SK-N-SH (cell line): Measurements from ENCODE around the gene ABR. TPM values are rescaled to one million over a fixed set of nuclear protein-coding genes. Genes with fewer than 3 reads are reported as not detected.

ENCODE experiments used
- CTCF ChIA-PET: fragments of 300-600, 350-600 bp; formaldehyde crosslinking; extraction: SDS; loops from one replicate; lab custom pipeline; 2021; lab: Yijun Ruan, JAX
- POLR2A ChIA-PET: fragments of 350-600 bp; sonication (Branson Sonifier 250); formaldehyde crosslinking; extraction: SDS; loops from one replicate; lab custom pipeline; 2020; ENCODE audit warnings: antibody characterized with exemption, inconsistent platforms; lab: Yijun Ruan, JAX
- DNase-seq: peaks from one replicate; pipeline ENCODE4 v3.0.0; 2012
- H2AFZ ChIP-seq: fragments of 200-600 bp; sonication (generic); 2 replicates; pipeline ENCODE4 v1.8.1; 2016; ENCODE audit warnings: antibody characterized with exemption, mild to moderate bottlenecking, low read depth
- H3F3A ChIP-seq: fragments of 200-600 bp; sonication (generic); replicated peaks from 2 replicates; pipeline ENCODE3; 2016; ENCODE audit warnings: antibody characterized with exemption, mild to moderate bottlenecking; ENCODE audit not compliant: insufficient read depth
- H3K27ac ChIP-seq, 2 experiments: fragments of 200-500 bp in 1 of 2; fragments of 200-600 bp in 1 of 2; sonication (Bioruptor generic) in 1 of 2; sonication (generic), shearing (Covaris generic) in 1 of 2; 2 replicates each; pipeline versions ENCODE4 v1.5.1 to v1.6.1; 2014 to 2016; ENCODE audit warnings: low read depth in 2 of 2, inconsistent platforms in 1 of 2, low read length in 1 of 2, mild to moderate bottlenecking in 1 of 2, mixed read lengths in 1 of 2
- H3K27me3 ChIP-seq: fragments of 200-600 bp; sonication (generic), shearing (Covaris generic); 2 replicates; pipeline ENCODE4 v1.6.1; 2016; ENCODE audit warnings: mixed run types; ENCODE audit not compliant: insufficient read depth
- H3K36me3 ChIP-seq, 2 experiments: fragments of 200-500 bp in 1 of 2; fragments of 200-600 bp in 1 of 2; sonication (Bioruptor generic) in 1 of 2; sonication (generic) in 1 of 2; replicated peaks in 1 of 2; 2 replicates each; pipeline versions ENCODE3 to v1.5.1; 2014 to 2016; ENCODE audit warnings: low read length in 1 of 2, mild to moderate bottlenecking in 1 of 2; ENCODE audit not compliant: insufficient read depth in 2 of 2, control insufficient read depth in 1 of 2
- H3K4me1 ChIP-seq, 2 experiments: fragments of 200-500 bp in 1 of 2; fragments of 200-600 bp in 1 of 2; sonication (Bioruptor generic) in 1 of 2; sonication (generic), shearing (Covaris generic) in 1 of 2; 2 replicates each; pipeline versions ENCODE4 v1.5.1 to v1.6.1; 2014 to 2016; ENCODE audit warnings: low read depth in 1 of 2, low read length in 1 of 2, mixed run types in 1 of 2; ENCODE audit not compliant: insufficient read depth in 2 of 2, control insufficient read depth in 1 of 2
- H3K4me2 ChIP-seq: fragments of 200-600 bp; sonication (generic), shearing (Covaris generic); 2 replicates; pipeline ENCODE4 v1.6.1; 2017; ENCODE audit warnings: mixed run types
- H3K4me3 ChIP-seq, 2 experiments: fragments of 200-500 bp in 1 of 2; fragments of 200-600 bp in 1 of 2; sonication (Bioruptor generic) in 1 of 2; sonication (generic), shearing (Covaris generic) in 1 of 2; 2 replicates each; pipeline versions ENCODE4 v1.5.1 to v1.8.1; 2014 to 2016; ENCODE audit warnings: low read depth in 2 of 2, inconsistent platforms in 1 of 2, low read length in 1 of 2, mild to moderate bottlenecking in 1 of 2, mixed read lengths in 1 of 2, moderate library complexity in 1 of 2
- H3K79me2 ChIP-seq: fragments of 200-600 bp; sonication (generic); 2 replicates; pipeline ENCODE4 v1.8.1; 2017; ENCODE audit warnings: mild to moderate bottlenecking; ENCODE audit not compliant: insufficient read depth
- H3K9ac ChIP-seq: fragments of 200-600 bp; sonication (generic); 2 replicates; pipeline ENCODE4 v1.6.1; 2017; ENCODE audit warnings: mixed run types
- H3K9me2 ChIP-seq: fragments of 200-600 bp; sonication (generic); 2 replicates; pipeline ENCODE4 v1.6.1; 2017; ENCODE audit warnings: mixed run types
- H3K9me3 ChIP-seq: fragments of 200-600 bp; sonication (generic); 2 replicates; pipeline ENCODE4 v1.6.1; 2017; ENCODE audit warnings: mixed run types, mild to moderate bottlenecking, moderate library complexity
- H4K20me1 ChIP-seq: fragments of 200-600 bp; sonication (generic); 2 replicates; pipeline ENCODE4 v1.6.1; 2017; ENCODE audit warnings: mild to moderate bottlenecking, mixed run types; ENCODE audit not compliant: insufficient read depth
- CHD2 ChIP-seq: fragments of 150-350 bp; IDR thresholded peaks from 2 replicates; pipeline ENCODE4 v1.6.1; 2018; ENCODE audit warnings: low read length; ENCODE audit not compliant: partially characterized antibody
- ELF1 ChIP-seq: IDR thresholded peaks from 2 replicates; pipeline ENCODE4 v1.4.0; 2012
- EP300 ChIP-seq, 2 experiments: IDR thresholded peaks; 2 replicates each; pipeline versions ENCODE4 v1.4.0 to v1.6.1; 2012; ENCODE audit warnings: borderline replicate concordance in 1 of 2, low read depth in 1 of 2, low read length in 1 of 2
- FOSL2 ChIP-seq: IDR thresholded peaks from 2 replicates; pipeline ENCODE4 v1.4.0; 2012; ENCODE audit warnings: low read depth, mild to moderate bottlenecking, moderate library complexity, borderline replicate concordance
- FOXJ3 ChIP-seq: sonication (generic); formaldehyde crosslinking; IDR thresholded peaks from 2 replicates; pipeline ENCODE4 v1.5.1; 2020; ENCODE audit warnings: mild to moderate bottlenecking, missing genetic modification reagents
- GABPA ChIP-seq: IDR thresholded peaks from 2 replicates; pipeline ENCODE4 v1.4.0; 2012; ENCODE audit warnings: low read depth, mild to moderate bottlenecking
- JUND ChIP-seq: IDR thresholded peaks from 2 replicates; pipeline ENCODE4 v1.4.0; 2012
- MEF2A ChIP-seq: IDR thresholded peaks from 2 replicates; pipeline ENCODE4 v1.4.0; 2012; ENCODE audit warnings: low read depth, borderline replicate concordance
- MXI1 ChIP-seq: IDR thresholded peaks from 2 replicates; pipeline ENCODE4 v1.6.1; 2012; ENCODE audit warnings: mild to moderate bottlenecking, low read depth, low read length, improper control_type of control experiment
- NFIC ChIP-seq: IDR thresholded peaks from 2 replicates; pipeline ENCODE4 v1.4.0; 2012; ENCODE audit warnings: borderline replicate concordance
- NRF1 ChIP-seq: IDR thresholded peaks from 2 replicates; pipeline ENCODE4 v1.6.1; 2012; ENCODE audit warnings: low read depth, mild to moderate bottlenecking, low read length
- POLR2AphosphoS5 ChIP-seq: IDR thresholded peaks from 2 replicates; pipeline ENCODE4 v1.6.1; 2012; ENCODE audit warnings: low read depth, low read length
- RFX5 ChIP-seq: IDR thresholded peaks from 2 replicates; pipeline ENCODE4 v1.6.1; 2012; ENCODE audit warnings: mild to moderate bottlenecking, improper control_type of control experiment, low read length
- RXRA ChIP-seq: IDR thresholded peaks from 2 replicates; pipeline ENCODE4 v1.4.0; 2012; ENCODE audit warnings: low read depth, mild to moderate bottlenecking, borderline replicate concordance
- SIN3A ChIP-seq: IDR thresholded peaks from 2 replicates; pipeline ENCODE4 v1.6.1; 2012; ENCODE audit warnings: low read depth, mild to moderate bottlenecking, low read length, moderate library complexity, borderline replicate concordance
- SMC3 ChIP-seq: IDR thresholded peaks from 2 replicates; pipeline ENCODE4 v1.6.1; 2012; ENCODE audit warnings: low read depth, low read length, improper control_type of control experiment
- TCF12 ChIP-seq: IDR thresholded peaks from 2 replicates; pipeline ENCODE4 v1.4.0; 2012
- YY1 ChIP-seq: IDR thresholded peaks from 2 replicates; pipeline ENCODE4 v1.4.0; 2012; ENCODE audit warnings: low read depth, mild to moderate bottlenecking
- WGBS: methylation state at CpG from one replicate; pipeline ENCODE4 v1.1.6; 2017; ENCODE audit warnings: low lambda C conversion rate; 5-methylcytosine and 5-hydroxymethylcytosine counted together
- polyA plus RNA-seq, 3 experiments: library from polyadenylated mRNA; depleted of rRNA; stranded (reverse); fragments of >200 nt; gene quantifications; 2 replicates each; pipeline ENCODE4 v1.2.3, GENCODE V29; 2012
- TF ChIP-seq, protein P1 (sequence below): IDR thresholded peaks from 2 replicates; pipeline ENCODE4 v1.4.0; 2012; ENCODE audit warnings: low read depth
- TF ChIP-seq, protein P2 (sequence below): IDR thresholded peaks from 2 replicates; pipeline ENCODE4; 2012
- TF ChIP-seq, protein P3 (sequence below): fragments of 150-350 bp; IDR thresholded peaks from 2 replicates; pipeline ENCODE4 v1.6.1; 2016; ENCODE audit warnings: mild to moderate bottlenecking, low read depth, low read length
- TF ChIP-seq, protein P4 (sequence below): fragments of 150-350 bp; IDR thresholded peaks from 2 replicates; pipeline ENCODE4 v1.6.1; 2017; ENCODE audit warnings: antibody characterized with exemption, low read length, low read depth, borderline replicate concordance

The ABR gene
- polyA plus RNA-seq, 1 of the 3 experiments (the other 2 are of a cell fraction), result 117 TPM

DNA sequence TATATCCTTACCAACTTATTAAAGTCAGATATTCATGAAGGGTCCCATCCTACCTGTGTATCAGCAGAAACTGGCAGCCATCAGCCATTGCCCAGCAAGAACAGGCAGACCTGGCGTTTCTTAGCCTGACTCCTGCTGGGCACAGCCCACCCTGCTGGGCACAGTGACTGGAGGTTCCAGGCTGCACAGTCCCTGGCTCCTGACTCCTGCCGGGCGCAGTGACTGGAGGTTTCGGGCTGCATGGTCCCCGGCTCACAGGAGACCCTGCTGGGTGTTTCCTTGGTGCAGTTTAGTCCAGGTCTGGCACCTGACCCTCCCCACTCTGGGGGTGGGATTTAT, 176.2 kb downstream of the ABR start:
- CTCF ChIA-PET, result interaction anchor here (0.6 to 4.5 kb wide), 3 partner anchors 8 to 52 kb away, joined by 3 to 30 read pairs (median 3); no protein-coding TSS in a partner anchor
- Histone ChIP-seq H3K27ac (peak overlapping the region in 1 of 2 experiments; percentile 84; a peak in 2 of 4 replicates), H3K4me1 (peaks cover 13 to 43% of the 10 kb centered on the region in 2 experiments; a peak in 3 of 4 replicates), H4K20me1 (peaks cover 68% of the 10 kb centered on the region)
- TF ChIP-seq NRF1 (no peak), MEF2A (no peak), FOSL2 (no peak), MXI1 (no peak), RFX5 (no peak), YY1 (no peak), ELF1 (no peak), GABPA (no peak), FOXJ3 (no peak)
- TF ChIP-seq, protein P1, sequence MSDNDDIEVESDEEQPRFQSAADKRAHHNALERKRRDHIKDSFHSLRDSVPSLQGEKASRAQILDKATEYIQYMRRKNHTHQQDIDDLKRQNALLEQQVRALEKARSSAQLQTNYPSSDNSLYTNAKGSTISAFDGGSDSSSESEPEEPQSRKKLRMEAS, result no peak
- TF ChIP-seq, all 33 proteins: peak for 0
- no peak for DNase-seq
- Histone ChIP-seq H3K9me3 (no peaks in the 10 kb centered on the region), H3K9me2 (no peaks in the 10 kb centered on the region), H3K4me3 (no peak overlapping the region), H3K9ac (no peak overlapping the region), H2AFZ (no peak overlapping the region), H3K27me3 (no peaks in the 10 kb centered on the region), H3K36me3 (peaks cover 43 to 65% of the 10 kb centered on the region in 2 experiments), H3K4me2 (peak overlapping the region; percentile 58; the same call in 1 of the 2 replicates), H3F3A (peaks cover 49% of the 10 kb centered on the region), H3K79me2 (peaks cover 8% of the 10 kb centered on the region)
- POLR2A ChIA-PET, result no interaction called here
- WGBS, result 96% methylated on average over 4 of the region's 5 CpGs

DNA sequence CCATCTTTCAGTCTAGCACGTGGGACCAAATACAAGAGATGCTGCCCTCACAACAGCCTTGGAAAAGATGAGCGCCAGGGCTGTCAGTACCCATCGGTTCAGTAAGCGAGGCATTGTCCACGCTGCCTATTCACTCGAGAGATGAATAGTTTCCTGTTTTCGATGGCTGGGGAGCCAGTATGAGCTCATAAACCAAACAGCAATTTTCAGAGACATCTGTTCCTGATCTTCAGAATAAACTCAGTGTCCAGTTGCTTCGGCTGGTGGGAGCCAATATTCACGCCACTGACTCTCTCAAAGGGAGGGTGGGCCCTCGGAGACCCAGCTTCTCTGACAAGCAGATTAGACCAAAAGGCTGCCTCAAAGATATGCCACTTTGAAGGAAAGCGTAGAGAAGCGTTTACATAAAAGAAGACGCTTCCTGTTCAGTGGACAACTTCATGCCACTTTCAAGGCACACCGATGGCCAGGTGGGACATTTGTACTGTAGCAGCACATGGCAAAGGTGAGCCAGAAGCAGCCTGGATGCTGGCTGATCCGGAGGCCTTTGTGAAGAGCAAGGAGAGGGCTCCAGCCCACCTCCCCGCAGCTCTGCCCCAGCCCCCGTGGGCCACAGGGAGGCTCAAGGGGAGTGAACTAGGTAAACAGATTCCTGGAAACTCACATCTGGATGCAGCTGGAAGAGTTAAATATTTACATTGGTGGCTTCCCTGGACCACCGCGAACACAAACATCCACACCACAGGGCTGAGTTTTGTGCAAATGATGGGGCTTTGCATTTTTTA, 176.8 kb downstream of the ABR start:
- DNase-seq, result no peak
- peaks cover 19 to 47% of the 10 kb centered on the region in 2 experiments; a peak in 3 of 4 replicates for H3K4me1 ChIP-seq
- H3K79me2 ChIP-seq, result peaks cover 14% of the 10 kb centered on the region
- peaks cover 53% of the 10 kb centered on the region for H3F3A ChIP-seq
- no peaks in the 10 kb centered on the region for H3K9me3 ChIP-seq
- H2AFZ ChIP-seq, result no peak overlapping the region
- 0 out of 2 replicates have a peak overlapping the region, but pooled peaks have one; percentile 4 for H3K9ac ChIP-seq
- peaks cover 43 to 60% of the 10 kb centered on the region in 2 experiments for H3K36me3 ChIP-seq
- peak overlapping the region; percentile 11 to 84; a peak in 3 of 4 replicates for H3K27ac ChIP-seq
- H3K4me2 ChIP-seq, result peak overlapping the region; percentile 58
- H3K9me2 ChIP-seq, result no peaks in the 10 kb centered on the region
- peaks cover 73% of the 10 kb centered on the region for H4K20me1 ChIP-seq
- POLR2A ChIA-PET, result interaction anchor here (1.1 kb wide), 1 partner anchor 54 kb away, joined by 3 read pairs; no protein-coding TSS in a partner anchor
- H3K4me3 ChIP-seq, result no peak overlapping the region
- CTCF ChIA-PET, result interaction anchor here (0.6 to 4.5 kb wide), 5 partner anchors 9 to 53 kb away, joined by 3 to 30 read pairs (median 3); no protein-coding TSS in a partner anchor
- WGBS, result 57% methylated on average over 17 of the region's 19 CpGs
- no peaks in the 10 kb centered on the region for H3K27me3 ChIP-seq
- peak; percentile 46; the same call in 1 of the 2 replicates for TF ChIP-seq MXI1
- no peak for TF ChIP-seq RXRA
- TF ChIP-seq RFX5, result no peak
- no peak for TF ChIP-seq CHD2
- peak; percentile 93 for TF ChIP-seq TCF12
- TF ChIP-seq YY1, result no peak
- TF ChIP-seq SIN3A, result peak; percentile 81; the same call in 1 of the 2 replicates
- TF ChIP-seq NFIC, result peak; percentile 66
- TF ChIP-seq SMC3, result no peak
- TF ChIP-seq, protein P2, sequence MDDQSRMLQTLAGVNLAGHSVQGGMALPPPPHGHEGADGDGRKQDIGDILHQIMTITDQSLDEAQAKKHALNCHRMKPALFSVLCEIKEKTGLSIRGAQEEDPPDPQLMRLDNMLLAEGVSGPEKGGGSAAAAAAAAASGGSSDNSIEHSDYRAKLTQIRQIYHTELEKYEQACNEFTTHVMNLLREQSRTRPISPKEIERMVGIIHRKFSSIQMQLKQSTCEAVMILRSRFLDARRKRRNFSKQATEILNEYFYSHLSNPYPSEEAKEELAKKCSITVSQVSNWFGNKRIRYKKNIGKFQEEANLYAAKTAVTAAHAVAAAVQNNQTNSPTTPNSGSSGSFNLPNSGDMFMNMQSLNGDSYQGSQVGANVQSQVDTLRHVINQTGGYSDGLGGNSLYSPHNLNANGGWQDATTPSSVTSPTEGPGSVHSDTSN, result peak; percentile 90
- TF ChIP-seq FOSL2, result peak; percentile 21; the same call in 1 of the 2 replicates
- TF ChIP-seq EP300 (IDR thresholded peaks at IDR 0.05; ENCODE audit: borderline replicate concordance in 1 of 2, low read depth in 1 of 2, low read length in 1 of 2), result peak; percentile 14 to 40; a peak in 2 of 4 replicates
- TF ChIP-seq POLR2AphosphoS5, result 0 out of 2 replicates have a peak, but pooled peaks have one; percentile 29
- peak; percentile 68 for TF ChIP-seq JUND
- TF ChIP-seq, protein P3, sequence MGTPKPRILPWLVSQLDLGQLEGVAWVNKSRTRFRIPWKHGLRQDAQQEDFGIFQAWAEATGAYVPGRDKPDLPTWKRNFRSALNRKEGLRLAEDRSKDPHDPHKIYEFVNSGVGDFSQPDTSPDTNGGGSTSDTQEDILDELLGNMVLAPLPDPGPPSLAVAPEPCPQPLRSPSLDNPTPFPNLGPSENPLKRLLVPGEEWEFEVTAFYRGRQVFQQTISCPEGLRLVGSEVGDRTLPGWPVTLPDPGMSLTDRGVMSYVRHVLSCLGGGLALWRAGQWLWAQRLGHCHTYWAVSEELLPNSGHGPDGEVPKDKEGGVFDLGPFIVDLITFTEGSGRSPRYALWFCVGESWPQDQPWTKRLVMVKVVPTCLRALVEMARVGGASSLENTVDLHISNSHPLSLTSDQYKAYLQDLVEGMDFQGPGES, result no peak
- TF ChIP-seq, protein P4, sequence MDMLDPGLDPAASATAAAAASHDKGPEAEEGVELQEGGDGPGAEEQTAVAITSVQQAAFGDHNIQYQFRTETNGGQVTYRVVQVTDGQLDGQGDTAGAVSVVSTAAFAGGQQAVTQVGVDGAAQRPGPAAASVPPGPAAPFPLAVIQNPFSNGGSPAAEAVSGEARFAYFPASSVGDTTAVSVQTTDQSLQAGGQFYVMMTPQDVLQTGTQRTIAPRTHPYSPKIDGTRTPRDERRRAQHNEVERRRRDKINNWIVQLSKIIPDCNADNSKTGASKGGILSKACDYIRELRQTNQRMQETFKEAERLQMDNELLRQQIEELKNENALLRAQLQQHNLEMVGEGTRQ, result no peak
- TF ChIP-seq MEF2A, result 0 out of 2 replicates have a peak, but pooled peaks have one; percentile 16
- TF ChIP-seq, protein P1, result peak; percentile 87
- no peak for TF ChIP-seq FOXJ3
